GM06990 (cell line): Measurements from ENCODE around the gene TYSND1.

Experiments used
- DNase-seq: peaks from one replicate; pipeline ENCODE4 v3.0.0-alpha.2; 2011; ENCODE audit not compliant: insufficient read length; ENCODE audit errors: extremely low read depth
- H3K27me3 ChIP-seq: replicated peaks from 2 replicates; pipeline ENCODE4 v1.6.0; 2011; ENCODE audit warnings: low read length; ENCODE audit not compliant: control insufficient read depth, insufficient read depth
- H3K36me3 ChIP-seq: 2 replicates; pipeline ENCODE4 v1.5.1; 2011; ENCODE audit warnings: low read length; ENCODE audit not compliant: control insufficient read depth, insufficient read depth
- H3K4me3 ChIP-seq: replicated peaks from 2 replicates; pipeline ENCODE4 v1.5.1; 2011; ENCODE audit warnings: low read depth, mild to moderate bottlenecking, control low read depth, low read length
- CTCF ChIP-seq: IDR thresholded peaks from 2 replicates; pipeline ENCODE4 v1.5.1; 2011; ENCODE audit warnings: low read length, control low read depth, mild to moderate bottlenecking, inconsistent platforms; ENCODE audit not compliant: insufficient read depth, poor library complexity, severe bottlenecking

Gene TYSND1

GRCh38 chr10:70147259-70147625, 742 bp upstream of the TYSND1 start:
- Histone ChIP-seq H3K36me3 (peaks cover 6% of the 10 kb centered on the region), H3K4me3 (no peak overlapping the region), H3K27me3 (no peaks in the 10 kb centered on the region)
- DNase-seq = no peak
- no peak for TF ChIP-seq CTCF

GRCh38 chr10:70145666-70146488, 623 bp downstream of the TYSND1 start:
- H3K27me3 ChIP-seq = no peaks in the 10 kb centered on the region
- peak; percentile 16 for TF ChIP-seq CTCF
- H3K36me3 ChIP-seq = peaks cover 3% of the 10 kb centered on the region
- peak overlapping the region; percentile 85 for H3K4me3 ChIP-seq
- peak; percentile 86 for DNase-seq

GRCh38 chr10:70145166-70145665, 1.3 kb downstream of the TYSND1 start:
- Histone ChIP-seq H3K36me3 (peaks cover 2% of the 10 kb centered on the region; the same call in 1 of the 2 replicates), H3K27me3 (no peaks in the 10 kb centered on the region), H3K4me3 (peak overlapping the region; percentile 85)
- TF ChIP-seq CTCF = no peak
- no peak for DNase-seq

GRCh38 chr10:70144372-70145110, 2.0 kb downstream of the TYSND1 start:
- Histone ChIP-seq H3K4me3 (peak overlapping the region; percentile 85), H3K36me3 (peaks cover 4% of the 10 kb centered on the region), H3K27me3 (no peaks in the 10 kb centered on the region)
- DNase-seq = no peak
- no peak for TF ChIP-seq CTCF

- no peak for DNase-seq
- no peak for TF ChIP-seq CTCF
- H3K27me3 ChIP-seq = no peaks in the 10 kb centered on the region
- peaks cover 2% of the 10 kb centered on the region for H3K36me3 ChIP-seq
- no peak overlapping the region for H3K4me3 ChIP-seq
These were observed 3.9 kb downstream of the TYSND1 start for GRCh38 chr10:70142555-70142954.
